Fibroblast of peridontal ligament (primary cell): ENCODE data around the gene HHIPL1.
A peak's percentile ranks its signal among the peaks of the same experiment; 100 is the strongest.
"Not testable (repeated sequence)": the region's sequence is repeated elsewhere in the genome, so short reads cannot be mapped to it uniquely, and the experiment has no call there.

ENCODE experiments used
- DNase-seq: peaks from one replicate; pipeline ENCODE4 v3.0.0-alpha.2; 2010; ENCODE audit errors: extremely low read depth

The HHIPL1 gene

DNA sequence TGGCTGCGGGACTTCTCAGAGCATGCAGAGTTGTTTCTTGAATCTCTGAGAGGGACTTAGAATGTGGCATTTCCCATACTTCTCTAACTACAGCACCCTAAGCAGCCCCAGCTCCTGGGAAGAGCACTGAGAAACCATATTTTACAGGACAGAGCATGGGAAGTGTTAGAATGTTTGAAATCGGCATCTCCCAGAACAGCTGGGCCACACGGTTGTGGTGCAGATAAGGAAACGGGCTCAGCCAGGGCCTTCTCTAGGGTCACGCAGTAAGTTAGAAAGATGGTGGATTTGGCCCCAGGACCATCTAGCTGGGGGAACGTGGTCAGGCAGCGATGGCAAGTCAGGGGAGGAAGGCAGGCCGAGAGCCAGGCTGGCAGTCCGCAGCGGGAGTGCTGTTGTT is 10.5 kb upstream of the HHIPL1 start:
- no peak for DNase-seq

DNA sequence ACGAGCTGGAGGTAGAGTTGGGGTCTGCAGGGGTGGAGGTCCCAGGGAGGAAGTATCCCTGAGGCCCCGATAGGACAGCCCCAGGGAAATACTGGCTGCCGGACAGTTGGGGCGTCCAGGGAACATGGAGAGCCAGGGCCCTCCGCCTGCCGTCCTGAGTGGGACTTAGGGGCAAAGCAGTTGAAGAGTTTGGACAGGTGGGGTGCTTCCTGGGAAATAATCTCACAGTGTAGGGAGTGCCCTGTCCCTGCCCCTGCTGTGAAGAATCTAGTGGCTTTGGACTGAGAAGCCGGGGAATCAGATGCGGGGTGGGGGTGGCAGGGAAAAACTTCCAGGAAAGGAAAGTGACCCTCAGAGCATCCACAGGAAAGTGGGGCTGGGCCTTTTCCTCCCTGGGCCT is 9.8 kb upstream of the HHIPL1 start:
- no peak for DNase-seq

DNA sequence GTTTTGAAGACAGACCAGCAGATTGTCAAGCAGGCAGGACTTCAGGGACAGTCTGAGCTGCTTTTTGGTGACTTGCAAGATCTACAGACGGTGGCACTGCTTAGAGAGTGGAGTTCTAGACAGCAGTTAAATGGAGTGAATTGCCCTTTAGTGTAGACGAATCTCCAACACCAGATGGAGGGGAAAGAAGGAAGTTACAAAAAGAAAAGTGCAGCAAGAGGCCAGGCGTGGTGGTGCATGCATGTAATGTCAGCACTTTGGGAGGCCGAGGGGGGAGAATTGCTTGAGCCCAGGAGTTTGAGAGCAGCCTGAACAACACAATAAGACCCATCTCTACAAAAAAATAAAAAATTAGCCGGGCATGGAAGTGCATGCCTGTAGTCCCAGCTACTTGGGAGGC is 8.4 kb upstream of the HHIPL1 start:
- no peak for DNase-seq

DNA sequence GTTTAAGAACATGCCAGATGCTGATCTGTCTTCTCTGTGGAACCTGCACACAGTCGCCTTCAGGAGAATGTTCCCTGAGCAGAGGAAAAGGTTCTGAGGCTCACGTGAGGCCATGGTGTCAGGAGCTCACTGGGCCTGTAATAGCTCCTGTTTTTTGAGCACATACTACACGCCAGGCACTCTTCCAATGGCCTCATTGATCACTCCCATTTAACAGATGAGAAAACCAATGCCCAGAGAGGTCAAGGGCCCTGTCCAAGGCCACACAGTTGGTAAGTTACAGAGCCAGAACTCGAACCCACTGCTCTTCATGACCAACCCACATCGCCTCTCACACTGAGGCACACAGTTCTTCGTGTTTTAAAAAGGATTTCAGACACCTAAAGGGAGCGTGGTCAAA is 7.3 kb upstream of the HHIPL1 start:
- no peak for DNase-seq

DNA sequence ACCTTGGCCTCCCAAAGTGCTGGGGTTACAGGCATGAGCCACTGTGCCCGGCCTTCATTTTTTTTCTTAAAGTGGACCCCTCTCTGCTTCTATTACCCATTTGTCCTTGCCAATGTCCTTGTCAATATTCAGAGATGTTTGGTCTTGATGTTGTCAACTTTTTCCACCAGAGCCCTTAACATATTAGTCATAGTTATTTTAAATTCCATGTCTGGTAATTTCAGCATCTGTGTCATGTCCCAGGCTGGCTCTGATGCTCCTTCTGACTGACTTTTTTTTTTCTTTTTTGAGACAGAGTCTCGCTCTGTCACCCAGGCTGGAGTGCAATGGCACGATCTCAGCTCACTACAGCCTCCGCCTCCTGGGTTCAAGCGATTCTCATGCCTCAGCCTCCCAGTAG is 2.2 kb upstream of the HHIPL1 start:
- not testable (repeated sequence) for DNase-seq

DNA sequence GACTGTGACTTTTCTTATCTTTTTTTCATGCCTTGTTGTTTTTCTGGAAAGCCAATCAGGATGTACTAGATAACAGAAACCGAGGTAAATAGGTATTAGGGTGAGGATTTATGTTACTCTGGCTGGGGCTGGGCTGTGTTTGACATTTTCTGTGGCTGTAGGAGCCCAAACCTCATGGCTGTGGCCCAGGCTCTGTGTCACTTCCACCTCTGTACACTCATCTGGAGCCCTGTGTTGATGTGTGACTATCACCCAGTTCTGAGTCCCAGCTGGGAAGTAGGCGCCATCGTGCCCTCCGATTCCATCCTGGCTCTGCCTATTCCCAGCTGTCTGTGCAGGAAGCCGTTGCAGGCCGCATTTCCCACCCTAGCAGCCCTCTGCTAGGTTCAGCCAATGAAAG is 1.6 kb upstream of the HHIPL1 start:
- no peak for DNase-seq

DNA sequence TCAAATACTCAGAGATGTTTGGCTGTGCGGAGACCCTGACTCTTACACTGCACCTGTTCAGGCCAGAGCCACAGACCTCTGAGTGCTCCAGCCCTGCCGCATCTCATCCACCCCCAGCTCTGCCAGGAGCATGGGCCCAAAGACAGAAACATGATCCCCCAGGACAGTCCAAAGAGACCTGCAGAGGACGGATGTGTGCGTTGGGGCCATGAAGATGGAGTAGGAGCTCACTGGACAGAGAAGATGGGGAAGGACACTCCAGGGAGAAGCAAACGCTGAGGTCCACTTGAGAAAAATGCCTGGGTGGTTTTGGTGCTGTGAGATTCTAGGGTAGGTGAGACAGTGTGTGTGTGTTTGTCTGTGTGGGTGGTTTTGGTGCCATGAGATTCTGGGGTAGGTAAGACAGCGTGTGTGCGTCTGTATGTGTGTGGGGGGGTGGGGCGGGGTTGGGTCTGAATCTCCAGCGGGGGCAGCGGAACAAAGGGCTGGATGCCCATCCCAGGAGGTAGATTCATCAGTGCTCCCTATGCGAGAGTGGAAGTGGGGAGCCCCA is 818 bp upstream of the HHIPL1 start:
- DNase-seq = no peak

DNA sequence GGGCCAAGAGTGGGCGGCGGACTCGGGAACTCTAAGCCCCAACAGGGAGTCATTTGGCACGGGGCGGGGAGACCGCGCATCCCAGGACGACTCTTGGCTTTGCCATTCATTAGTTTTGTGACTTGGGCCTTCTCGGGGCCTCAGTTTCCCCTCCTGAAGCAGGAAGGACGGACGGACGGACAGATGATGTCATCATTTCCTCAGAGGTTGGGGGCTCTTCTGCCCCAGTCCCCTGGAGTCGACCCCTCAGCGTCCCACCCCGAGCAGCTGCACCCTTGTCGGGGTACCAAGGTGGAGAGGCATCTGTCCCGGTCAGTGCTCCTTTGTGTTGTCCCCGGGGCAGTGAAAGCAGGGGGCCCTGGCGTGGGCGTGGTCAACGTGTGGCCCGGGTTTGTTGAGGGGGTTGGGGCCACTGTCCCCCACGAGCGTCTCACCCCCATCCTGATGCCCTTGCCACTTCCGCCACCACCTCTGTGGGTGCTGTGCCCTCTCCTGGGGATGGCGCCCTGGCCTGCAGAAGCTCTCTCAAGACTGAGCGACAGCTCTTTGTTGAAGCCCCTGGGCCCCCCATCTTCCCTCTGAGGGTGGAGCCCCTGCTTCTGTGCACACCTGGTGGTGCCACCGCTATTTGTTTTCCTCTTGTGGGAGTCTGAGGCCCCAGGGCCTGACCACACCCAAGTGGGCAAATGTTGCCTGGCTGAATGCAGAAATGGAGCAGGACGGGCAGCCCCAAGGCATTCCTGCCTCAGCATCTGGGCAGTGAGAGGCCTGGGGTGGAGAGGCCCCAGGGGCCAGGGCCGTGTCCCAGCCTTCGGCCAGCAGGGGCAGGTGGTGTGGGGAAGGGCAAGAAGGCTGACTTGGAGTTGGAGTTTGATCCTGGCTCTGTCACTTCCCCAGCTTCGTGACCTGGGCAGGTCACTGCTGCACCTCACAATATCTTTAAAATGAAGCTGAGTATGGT is 896 bp downstream of the HHIPL1 start:
- no peak for DNase-seq

DNA sequence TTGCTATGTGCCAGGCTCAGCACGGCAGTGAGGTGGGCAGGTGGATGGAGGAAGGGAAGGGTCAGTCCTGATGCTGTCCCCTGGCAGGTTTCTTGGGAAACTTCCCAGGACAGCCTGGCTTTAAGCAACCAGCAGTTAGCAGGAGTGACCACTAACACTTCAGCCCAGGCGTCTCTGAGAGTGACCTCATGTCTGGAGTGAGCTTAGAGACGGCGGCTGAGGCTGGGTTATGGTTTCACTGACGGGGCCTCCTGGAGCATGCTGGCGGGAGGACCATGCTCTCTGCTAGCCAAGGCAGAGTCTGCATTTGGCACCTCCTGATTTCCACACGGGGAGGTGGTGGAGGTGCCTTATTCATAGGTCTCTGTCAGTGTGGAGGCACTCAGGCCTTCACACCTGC is 2.5 kb downstream of the HHIPL1 start:
- DNase-seq = no peak

DNA sequence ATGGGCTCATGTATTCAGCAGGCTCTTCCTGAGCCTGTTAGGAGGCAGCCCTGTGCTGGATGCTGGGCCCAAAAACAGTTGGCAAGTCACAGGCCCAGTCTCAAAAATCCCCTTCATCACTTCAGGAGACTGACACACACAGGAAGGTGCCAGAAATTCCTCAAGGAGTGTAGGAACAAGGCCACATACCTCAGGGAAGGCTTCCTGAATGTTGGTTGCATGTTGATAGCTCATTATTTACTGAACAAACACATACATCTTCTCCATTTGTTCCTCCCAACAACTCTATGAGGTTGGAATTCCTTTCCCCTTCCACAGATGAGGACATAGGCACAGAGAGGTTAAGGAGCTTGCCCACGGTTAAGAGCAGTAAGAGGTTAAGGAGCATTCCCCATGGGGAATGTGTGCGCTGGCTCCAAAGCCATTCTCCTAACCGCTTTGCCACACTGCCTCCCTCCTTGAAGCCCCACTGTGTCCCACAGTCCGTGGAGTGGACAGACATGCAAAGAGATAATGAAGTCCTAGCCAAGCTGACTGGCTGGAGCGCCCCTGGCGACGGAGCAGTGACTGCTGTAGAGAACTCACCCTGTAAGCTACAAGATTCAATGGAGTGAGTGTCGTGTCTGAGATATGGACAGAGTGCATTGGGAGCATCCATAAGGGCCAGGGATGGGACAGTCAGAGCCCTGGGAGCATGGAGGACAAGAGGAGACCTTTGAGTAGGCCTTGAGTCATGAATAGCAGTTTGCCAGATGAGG is 3.3 kb downstream of the HHIPL1 start:
- no peak for DNase-seq

DNA sequence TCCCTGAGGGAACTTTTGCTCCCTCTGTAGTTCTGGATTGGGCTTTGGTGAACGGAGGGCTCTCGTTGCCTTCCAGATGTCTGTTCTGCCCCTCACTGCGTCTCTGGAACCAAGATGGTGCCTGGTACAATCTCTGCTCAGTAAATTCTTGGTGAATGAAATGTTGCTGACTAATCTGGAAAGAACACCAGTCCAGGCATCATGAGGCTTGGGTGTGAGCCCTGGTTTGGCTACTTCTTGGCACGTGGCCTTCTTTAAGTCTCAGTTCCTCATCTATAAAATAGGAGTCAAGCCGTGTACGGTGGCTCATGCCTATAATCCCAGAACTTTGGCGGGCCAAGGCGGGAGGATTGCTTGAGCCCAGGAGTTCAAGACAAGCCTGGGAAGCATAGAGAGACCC is 4.3 kb downstream of the HHIPL1 start:
- peak; percentile 58 for DNase-seq

DNA sequence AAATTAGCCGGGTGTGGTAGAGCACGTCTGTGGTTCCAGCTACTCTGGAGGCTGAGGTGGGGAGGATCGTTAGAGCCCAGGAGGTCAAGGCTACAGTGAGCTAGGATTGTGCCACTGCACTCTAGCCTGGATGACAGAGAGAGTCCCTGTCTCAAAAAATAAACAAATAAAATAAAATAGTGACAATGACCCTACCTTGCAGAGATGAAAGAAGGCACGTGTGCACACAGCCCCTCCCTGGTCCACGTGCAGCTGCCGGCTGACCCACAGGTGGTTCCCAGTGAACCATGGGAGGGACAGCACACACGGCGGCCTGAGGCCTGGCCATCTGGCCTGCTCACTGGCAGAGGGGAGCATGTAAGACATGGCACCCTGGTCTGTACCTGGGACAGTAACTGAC is 4.7 kb downstream of the HHIPL1 start:
- DNase-seq = no peak

DNA sequence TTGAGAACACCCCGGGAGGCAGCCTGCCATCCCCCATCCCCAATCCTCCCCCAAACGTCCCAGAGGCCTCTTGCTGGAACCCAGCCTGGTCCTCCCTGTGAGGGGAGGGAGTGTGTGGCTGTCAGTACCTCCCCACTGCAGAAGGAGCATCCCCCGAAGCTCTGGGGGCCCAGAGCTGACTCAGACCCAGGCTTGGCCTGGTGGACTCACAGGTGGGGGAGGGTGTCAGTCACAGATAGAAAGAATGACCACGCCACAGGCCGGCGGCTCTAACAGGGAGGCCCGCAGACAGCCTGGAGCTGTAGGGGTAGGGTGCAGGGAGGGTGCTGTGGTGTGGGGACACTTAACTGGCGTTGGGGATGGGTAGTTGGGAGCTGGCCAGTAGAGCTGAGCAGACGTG is 5.3 kb downstream of the HHIPL1 start:
- no peak for DNase-seq

DNA sequence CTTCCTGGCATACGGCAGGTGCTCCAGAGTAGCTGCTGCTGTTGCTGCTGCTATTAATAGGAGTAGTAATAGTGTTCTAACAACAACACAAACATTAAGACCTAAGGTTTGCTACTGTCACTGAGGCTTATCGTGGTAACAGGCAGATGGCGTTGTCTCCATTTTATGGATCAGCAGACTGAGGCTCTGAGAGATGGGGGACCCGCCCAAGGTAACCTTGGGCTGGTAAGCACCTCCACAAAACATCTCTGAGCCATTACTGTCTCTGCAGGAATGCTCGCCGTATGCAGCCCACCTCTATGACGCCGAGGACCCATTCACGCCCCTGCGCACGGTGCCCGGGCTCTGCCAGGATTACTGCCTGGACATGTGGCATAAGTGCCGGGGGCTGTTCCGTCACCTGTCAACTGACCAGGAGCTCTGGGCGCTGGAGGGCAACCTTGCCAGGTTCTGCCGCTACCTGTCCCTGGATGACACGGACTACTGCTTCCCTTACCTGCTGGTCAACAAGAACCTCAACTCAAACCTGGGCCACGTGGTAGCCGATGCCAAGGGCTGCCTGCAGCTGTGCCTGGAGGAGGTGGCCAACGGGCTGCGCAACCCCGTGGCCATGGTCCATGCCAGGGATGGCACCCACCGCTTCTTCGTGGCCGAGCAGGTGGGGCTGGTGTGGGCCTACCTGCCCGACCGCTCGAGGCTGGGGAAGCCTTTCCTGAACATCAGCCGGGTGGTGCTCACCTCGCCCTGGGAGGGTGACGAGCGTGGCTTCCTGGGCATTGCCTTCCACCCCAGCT is 7.2 kb downstream of the HHIPL1 start:
- no peak for DNase-seq

DNA sequence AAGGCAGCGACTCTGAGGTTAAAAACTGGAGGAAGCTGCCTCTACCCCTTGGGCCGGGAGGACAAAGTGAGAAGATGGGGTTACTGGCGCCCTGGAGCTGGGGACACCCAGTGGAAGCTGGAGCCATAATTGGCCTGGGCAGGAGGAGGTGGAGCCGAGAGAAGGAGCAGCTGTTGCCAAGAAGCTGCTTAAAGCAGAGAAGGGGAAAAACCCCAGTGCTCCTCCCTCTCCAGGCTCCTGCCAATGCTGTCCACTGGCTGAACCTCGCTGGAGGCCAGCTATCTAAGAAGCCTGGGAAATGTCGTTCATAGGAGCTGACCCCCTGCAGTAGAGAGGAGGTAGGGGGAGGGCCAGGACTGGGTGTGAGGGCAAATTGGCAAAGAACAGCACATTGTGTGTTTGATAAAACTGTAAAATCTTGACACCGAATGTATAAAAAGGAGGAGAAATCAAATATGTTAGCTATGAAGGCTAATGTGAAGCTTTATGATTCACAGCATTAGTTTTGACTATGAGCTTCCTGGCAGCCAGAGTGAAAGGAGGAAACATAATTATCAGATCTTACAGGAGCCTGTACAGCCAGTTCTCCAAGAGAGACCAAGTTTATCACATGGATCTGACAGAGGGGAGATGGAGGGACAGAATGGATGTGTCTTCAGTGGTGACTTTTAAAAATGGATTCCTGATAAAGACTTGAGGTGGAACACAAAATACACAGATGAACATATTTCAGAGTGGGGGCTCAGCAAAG is 9.5 kb downstream of the HHIPL1 start:
- DNase-seq = peak; percentile 88

DNA sequence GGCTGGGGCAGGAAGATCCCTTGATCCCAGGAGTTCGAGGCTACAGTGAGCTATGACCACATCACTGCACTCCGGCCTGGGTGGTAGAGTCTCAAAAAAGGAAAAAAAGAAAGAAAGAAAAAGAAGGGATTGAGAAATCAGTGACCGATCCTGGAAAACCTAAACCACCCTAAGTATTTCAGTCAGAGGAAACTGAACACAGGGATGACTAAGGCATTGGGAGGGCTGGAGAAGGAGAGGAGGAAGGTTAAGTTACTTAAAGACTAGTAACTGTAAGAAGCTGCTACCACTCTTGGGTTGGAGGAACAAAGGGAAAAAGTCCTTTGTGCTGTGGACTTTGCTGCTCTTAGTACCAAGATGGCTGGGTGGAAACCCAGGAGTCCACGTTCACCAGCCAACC is 10.6 kb downstream of the HHIPL1 start:
- DNase-seq = peak; percentile 79

DNA sequence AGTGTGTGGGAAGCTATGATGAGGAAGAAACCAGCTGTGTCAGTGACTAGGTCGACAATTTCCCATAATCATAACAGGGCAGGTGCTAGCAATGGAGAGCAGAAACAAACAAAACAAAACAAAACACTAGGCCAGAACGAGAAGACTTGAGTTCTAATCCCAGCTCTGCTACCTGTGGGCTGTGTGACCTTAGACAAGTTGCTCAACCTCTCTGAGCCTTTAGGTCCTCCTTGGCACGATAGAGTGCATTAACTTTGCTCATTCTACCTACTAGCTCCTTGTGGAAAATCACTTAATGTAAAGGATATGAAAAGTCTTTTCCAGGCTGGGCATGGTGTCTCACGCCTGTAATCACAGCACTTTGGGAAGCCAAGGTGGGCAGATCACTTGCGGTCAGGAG is 11.2 kb downstream of the HHIPL1 start:
- DNase-seq = no peak

DNA sequence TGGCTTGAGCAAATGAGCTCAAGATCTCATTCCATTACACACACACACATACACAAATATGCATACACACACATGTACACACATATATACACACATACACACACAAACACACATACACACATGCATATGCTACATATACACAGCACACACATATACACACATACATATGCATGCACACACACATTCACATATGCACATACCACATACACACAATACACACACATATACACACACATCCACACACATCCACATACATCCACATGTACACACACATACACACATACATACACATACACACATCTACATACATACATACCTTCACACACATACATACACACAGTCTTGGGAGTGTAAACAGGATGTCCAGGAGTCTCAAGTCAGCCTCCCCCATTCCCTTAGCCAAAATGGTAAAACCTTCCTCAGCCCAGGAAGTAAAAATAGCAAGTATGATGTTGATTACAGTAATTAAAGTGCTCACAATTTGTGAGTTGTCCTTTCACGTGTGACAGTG is 12.8 kb downstream of the HHIPL1 start:
- no peak for DNase-seq

DNA sequence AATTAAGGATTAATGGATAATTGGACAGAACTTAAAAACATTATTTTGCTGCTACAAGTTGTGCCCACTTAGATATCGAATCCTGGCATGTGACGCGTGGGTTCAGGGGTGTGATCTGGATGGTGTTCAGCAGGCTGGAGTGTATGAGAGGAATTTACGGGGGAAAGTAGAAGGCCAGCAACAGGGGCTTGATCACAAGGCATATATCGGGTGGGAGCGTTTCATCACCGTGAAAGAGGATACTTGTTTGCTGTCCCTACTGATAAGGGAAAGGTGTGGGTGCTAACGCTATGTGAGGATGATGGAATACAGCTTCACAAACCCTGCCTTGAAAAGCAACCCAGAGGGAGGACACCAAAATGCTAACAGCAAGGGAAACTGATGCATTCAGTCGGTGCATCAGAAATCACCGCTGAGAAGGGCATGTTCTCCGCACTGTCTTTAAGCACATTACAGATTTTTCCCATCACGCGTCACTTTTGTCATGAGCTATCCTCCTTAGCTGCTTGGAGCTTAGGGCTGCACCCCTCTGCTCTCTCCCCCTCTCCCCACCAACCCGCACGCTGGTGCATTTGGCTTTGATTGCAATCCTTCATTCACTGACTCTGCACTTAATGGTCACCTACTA is 13.4 kb downstream of the HHIPL1 start:
- DNase-seq = no peak

DNA sequence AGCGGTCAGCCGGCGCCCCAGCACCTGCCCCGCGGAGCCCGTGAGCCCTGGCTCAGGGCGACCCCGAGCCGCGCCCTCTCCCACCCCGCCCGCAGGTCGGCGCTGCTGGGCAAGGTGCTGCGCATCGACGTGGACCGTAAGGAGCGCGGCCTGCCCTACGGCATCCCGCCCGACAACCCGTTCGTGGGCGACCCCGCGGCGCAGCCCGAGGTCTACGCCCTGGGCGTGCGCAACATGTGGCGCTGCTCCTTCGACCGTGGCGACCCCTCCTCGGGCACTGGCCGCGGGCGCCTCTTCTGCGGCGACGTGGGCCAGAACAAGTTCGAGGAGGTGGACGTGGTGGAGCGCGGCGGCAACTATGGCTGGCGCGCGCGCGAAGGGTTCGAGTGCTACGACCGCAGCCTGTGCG is 14.4 kb downstream of the HHIPL1 start:
- no peak for DNase-seq
